K562 (cell line): ENCODE measurements around the gene RUSC2. TPM values are rescaled to one million over a fixed set of nuclear protein-coding genes. Genes with fewer than 3 reads are reported as not detected.

Experiments
- ATAC-seq: fragments of 200-7000 bp; cut with Tn5 transposase; 3 replicates; pipeline ENCODE4 v1.9.1; 2020; ENCODE audit warnings: moderate library complexity
- BruUV-seq: library from RNA; stranded (reverse); fragments of 400-500 nt; replicated peaks from 2 replicates; lab custom pipeline; 2021; lab: Mats Ljungman, UMichigan
- CTCF ChIA-PET: fragments of 300-600 bp; formaldehyde crosslinking; extraction: SDS; loops from one replicate; lab custom pipeline; 2021; ENCODE audit warnings: low intra/inter-chr PET ratio; lab: Yijun Ruan, JAX
- POLR2A ChIA-PET: fragments of 300-600, 350-650 bp; sonication (Branson Sonifier 250); formaldehyde crosslinking; extraction: SDS; loops from one replicate; lab custom pipeline; 2021; ENCODE audit warnings: antibody characterized with exemption, inconsistent platforms; lab: Yijun Ruan, JAX
- DNase-seq, 4 experiments: peaks; one replicate each; pipeline versions ENCODE4 v3.0.0 to v3.0.0-alpha.2; 2011 to 2018; ENCODE audit warnings: low spot score in 3 of 4, mixed read lengths in 3 of 4; ENCODE audit errors: extremely low read depth in 1 of 4
- FAIRE-seq: peaks from 2 replicates; lab custom pipeline; 2011; peaks lifted over from hg19 to GRCh38; lab: Jason Lieb, UNC
- H2AFZ ChIP-seq: 2 replicates; pipeline ENCODE4 v1.6.0; 2011; ENCODE audit warnings: low read depth, low read length, control low read depth, inconsistent platforms
- H3K27ac ChIP-seq: fragments of 200-600 bp; 3 replicates; pipeline ENCODE4 v1.8.0; 2011; ENCODE audit warnings: low read depth, mild to moderate bottlenecking, control low read depth, inconsistent platforms, low read length, moderate library complexity, mixed read lengths; ENCODE audit errors: extremely low read depth
- H3K27me3 ChIP-seq, 2 experiments: fragments of 300-600 bp in 1 of 2; 2 replicates in 1 of 2; 3 replicates in 1 of 2; pipeline versions ENCODE4 v1.6.0 to v1.8.0; 2011; ENCODE audit warnings: inconsistent platforms in 2 of 2, low read length in 2 of 2, mild to moderate bottlenecking in 1 of 2, mixed read lengths in 1 of 2, moderate library complexity in 1 of 2; ENCODE audit not compliant: control insufficient read depth in 2 of 2, insufficient read depth in 2 of 2
- H3K36me3 ChIP-seq: fragments of 300-600 bp; 3 replicates; pipeline ENCODE4 v1.8.0; 2011; ENCODE audit warnings: mild to moderate bottlenecking, low read length, inconsistent platforms; ENCODE audit not compliant: control insufficient read depth, insufficient read depth
- H3K4me1 ChIP-seq, 2 experiments: fragments of 200-600 bp in 1 of 2; replicated peaks in 1 of 2; 2 replicates in 1 of 2; 3 replicates in 1 of 2; pipeline versions ENCODE4 v1.5.1 to v1.8.0; 2011; ENCODE audit warnings: inconsistent platforms in 2 of 2, low read length in 2 of 2, mild to moderate bottlenecking in 1 of 2, mixed read lengths in 1 of 2, moderate library complexity in 1 of 2; ENCODE audit not compliant: control insufficient read depth in 2 of 2, insufficient read depth in 2 of 2
- H3K4me2 ChIP-seq: 2 replicates; pipeline ENCODE4 v1.6.1; 2011; ENCODE audit warnings: low read length, control low read depth, inconsistent platforms, mixed read lengths; ENCODE audit not compliant: insufficient read depth
- H3K4me3 ChIP-seq: fragments of 200-600 bp; sonication (generic), shearing (Covaris generic); 2 replicates; pipeline ENCODE4 v1.5.1; 2016; ENCODE audit warnings: control low read depth, inconsistent platforms
- H3K79me2 ChIP-seq: fragments of 200-600 bp; 3 replicates; pipeline ENCODE4 v1.8.0; 2011; ENCODE audit warnings: low read length, inconsistent platforms; ENCODE audit not compliant: control insufficient read depth, insufficient read depth
- H3K9ac ChIP-seq, 2 experiments: 2 replicates each; pipeline versions ENCODE4 v1.6.0 to v1.6.1; 2011; ENCODE audit warnings: low read depth in 2 of 2, low read length in 2 of 2, control low read depth in 1 of 2, inconsistent platforms in 1 of 2, mild to moderate bottlenecking in 1 of 2, mixed read lengths in 1 of 2; ENCODE audit not compliant: insufficient read depth in 1 of 2
- H3K9me1 ChIP-seq: one replicate; pipeline ENCODE4 v1.6.0; 2011; ENCODE audit warnings: inconsistent platforms, mild to moderate bottlenecking, low read length, moderate library complexity; ENCODE audit not compliant: control insufficient read depth, insufficient read depth
- H3K9me3 ChIP-seq: replicated peaks from 2 replicates; pipeline ENCODE4 v1.5.1; 2011; ENCODE audit warnings: low read depth, low read length, inconsistent platforms; ENCODE audit not compliant: control insufficient read depth, insufficient read depth
- H4K20me1 ChIP-seq: replicated peaks from 2 replicates; pipeline ENCODE4 v1.6.1; 2011; ENCODE audit warnings: low read length, inconsistent platforms, mixed read lengths; ENCODE audit not compliant: control insufficient read depth, insufficient read depth
- CSDE1 ChIP-seq, 2 experiments: fragments of 450-650 bp; IDR thresholded peaks; 2 replicates each; pipeline ENCODE4 v1.6.1; 2016; ENCODE audit warnings: mild to moderate bottlenecking in 1 of 2
- GTF2F1 ChIP-seq: IDR thresholded peaks from 2 replicates; pipeline ENCODE4 v1.6.1; 2011; ENCODE audit warnings: low read depth, low read length, improper control_type of control experiment
- NFE2 ChIP-seq: IDR thresholded peaks from 2 replicates; pipeline ENCODE4 v1.6.1; 2014; ENCODE audit warnings: antibody characterized with exemption, low read depth
- NFRKB ChIP-seq: fragments of 450-650 bp; IDR thresholded peaks from 2 replicates; pipeline ENCODE4 v1.6.1; 2016; ENCODE audit warnings: low read depth
- RAD51 ChIP-seq: fragments of 450-650 bp; IDR thresholded peaks from 2 replicates; pipeline ENCODE4 v1.7.1; 2016; ENCODE audit warnings: low read depth, mild to moderate bottlenecking, borderline replicate concordance
- TAF7 ChIP-seq: fragments of 450-650 bp; IDR thresholded peaks from 2 replicates; pipeline ENCODE4 v1.6.1; 2016; ENCODE audit warnings: missing genetic modification characterization, missing compliant biosample characterization
- ZNF408 ChIP-seq: fragments of 250-450 bp; sonication (Bioruptor Pico); IDR thresholded peaks from 2 replicates; pipeline ENCODE4 v1.4.0; 2020; ENCODE audit warnings: low read depth, mild to moderate bottlenecking, moderate library complexity
- ZNF778 ChIP-seq: fragments of 450-650 bp; formaldehyde crosslinking; IDR thresholded peaks from 2 replicates; pipeline ENCODE4 v1.4.0; 2020; ENCODE audit warnings: mild to moderate bottlenecking, moderate library complexity
- WGBS: fragments of 100-300 bp; shearing (Covaris generic); methylation state at CpG from one replicate; pipeline ENCODE4 v1.1.6; 2016; ENCODE audit warnings: low coverage, mixed read lengths; ENCODE audit not compliant: insufficient coverage; ENCODE audit errors: missing lambda C conversion rate; 5-methylcytosine and 5-hydroxymethylcytosine counted together
- in situ Hi-C: fragments of 300-500 bp; cut with MboI; formaldehyde crosslinking; loops from 4 replicates; pipeline ENCODE4 v1.15.0; 2018; ENCODE audit warnings: inconsistent platforms, mixed read lengths
- intact Hi-C: fragments of 100-400 bp; cut with micrococcal nuclease; formaldehyde crosslinking; loops from 2 replicates; pipeline ENCODE4 v1.14.2; 2022
- polyA plus RNA-seq, 8 experiments: library from polyadenylated mRNA; depleted of rRNA in 4 of 8; stranded (reverse) in 5 of 8; unstranded in 3 of 8; fragments of >200 nt; fragmentation: Nextera tagmentation in 2 of 8; fragmentation: Illumina TruSeq in 1 of 8; extraction: Ambion mirVana in 2 of 8; extraction: Trizol in 1 of 8; gene quantifications; 2 replicates each; pipeline versions ENCODE4 v1.2.1 to v1.2.3, GENCODE V29; 2011 to 2014; ENCODE audit warnings: inconsistent platforms in 1 of 8, missing spikeins in 1 of 8
- total RNA-seq, 7 experiments: library from RNA; depleted of rRNA in 6 of 7; stranded (reverse); fragments of >200 nt in 6 of 7; fragmentation: Illumina TruSeq in 2 of 7; extraction: Trizol in 2 of 7; gene quantifications; 2 replicates each; pipeline versions ENCODE4 v1.2.1 to v1.2.3, GENCODE V29; 2011 to 2021; ENCODE audit warnings: low replicate concordance in 1 of 7
- TF ChIP-seq, protein P1 (sequence below): fragments of 450-650 bp; formaldehyde crosslinking; IDR thresholded peaks from 2 replicates; pipeline ENCODE4 v1.4.0; 2022; ENCODE audit warnings: mild to moderate bottlenecking, moderate library complexity

Gene RUSC2
- total and polyA plus RNA-seq, 9 of the 15 experiments (the other 6 are each of a cell fraction or from before 2014, with no cell fraction given) = 0.08 to 12.8 (median 3.1) TPM

GRCh38 chr9:35487081-35487480 lies 2.8 kb upstream of the RUSC2 start:
- 20% methylated on average over 2 of the region's 2 CpGs for WGBS
- H3K9me1 ChIP-seq = no peaks in the 10 kb centered on the region
- ATAC-seq = no peak
- ChIA-PET POLR2A (interaction anchor here (0.6 kb wide), 1 partner anchor 67 kb away, joined by 4 read pairs; no protein-coding TSS in a partner anchor), CTCF (no interaction called here)
- H3K9me3 ChIP-seq = no peaks in the 10 kb centered on the region
- H3K4me3 ChIP-seq = no peak overlapping the region
- no peak for FAIRE-seq
- no peak overlapping the region for H2AFZ ChIP-seq
- in situ Hi-C loops = loop anchor here (5.0 kb wide), 1 partner anchor 65 kb away; no protein-coding TSS in a partner anchor
- H3K27me3 ChIP-seq = no peaks in the 10 kb centered on the region
- no peaks in the 10 kb centered on the region for H4K20me1 ChIP-seq
- H3K36me3 ChIP-seq = no peaks in the 10 kb centered on the region
- TF ChIP-seq GTF2F1 (no peak), CSDE1 (IDR thresholded peaks at IDR 0.05) (no peak), NFE2 (no peak), ZNF778 (CRISPR knock-in tag) (no peak), ZNF408 (CRISPR knock-in tag) (no peak), NFRKB (no peak), TAF7 (tag) (no peak), RAD51 (no peak)
- TF ChIP-seq, protein P1, sequence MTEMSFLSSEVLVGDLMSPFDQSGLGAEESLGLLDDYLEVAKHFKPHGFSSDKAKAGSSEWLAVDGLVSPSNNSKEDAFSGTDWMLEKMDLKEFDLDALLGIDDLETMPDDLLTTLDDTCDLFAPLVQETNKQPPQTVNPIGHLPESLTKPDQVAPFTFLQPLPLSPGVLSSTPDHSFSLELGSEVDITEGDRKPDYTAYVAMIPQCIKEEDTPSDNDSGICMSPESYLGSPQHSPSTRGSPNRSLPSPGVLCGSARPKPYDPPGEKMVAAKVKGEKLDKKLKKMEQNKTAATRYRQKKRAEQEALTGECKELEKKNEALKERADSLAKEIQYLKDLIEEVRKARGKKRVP = no peak
- intact Hi-C loops = no loop called here
- H3K79me2 ChIP-seq = peaks cover 25% of the 10 kb centered on the region
- no peak overlapping the region for H3K9ac ChIP-seq
- no peak for DNase-seq
- H3K27ac ChIP-seq = no peak overlapping the region
- BruUV-seq = no TSS peak
- peaks cover 8 to 16% of the 10 kb centered on the region in 2 experiments; a peak in 4 of 5 replicates for H3K4me1 ChIP-seq
- H3K4me2 ChIP-seq = no peak overlapping the region
